Renal cortex interstitium (tissue), 15 donors: Measurements from ENCODE around the gene MLH3. TPM values are rescaled to one million over a fixed set of nuclear protein-coding genes. Genes with fewer than 3 reads are reported as not detected.

Experiments used
- DNase-seq, 11 donors: peaks; one replicate each; pipeline ENCODE4 v3.0.0-alpha.2; 2013; ENCODE audit warnings: low read depth in 9 of 11, low spot score in 4 of 11; ENCODE audit errors: extremely low read depth in 1 of 11
- long read RNA-seq, 16 experiments: transcript quantifications; one replicate each; lab custom pipeline, GENCODE V29; 2026
- polyA plus RNA-seq, 3 donors: library from polyadenylated mRNA; unstranded; fragments of 120-200 nt; gene quantifications; one replicate each; pipeline ENCODE4 v1.2.1, GENCODE V29; 2013; ENCODE audit not compliant: insufficient read length in 3 of 3

MLH3 gene
- polyA plus RNA-seq: 10 to 100 TPM; 29.7 to 43.7 (median 34.6) TPM
- long read RNA-seq, donor 1: 0 reads
- long read RNA-seq, donor 2: 0 reads
- long read RNA-seq, donor 3, full-length matches to known transcripts: 2 of 10 reads
- long read RNA-seq, donor 3, partial matches to known transcripts: 8 of 10 reads
- long read RNA-seq, donor 3, other reads (novel, unspliced or antisense): 0 of 10 reads
- long read RNA-seq, donor 4, full-length matches to known transcripts: 2 of 2 reads
- long read RNA-seq, donor 4, partial matches to known transcripts: 0 of 2 reads
- long read RNA-seq, donor 4, other reads (novel, unspliced or antisense): 0 of 2 reads
- long read RNA-seq, donor 5: 0 reads
- long read RNA-seq, donor 6, full-length matches to known transcripts: 8 of 8 reads
- long read RNA-seq, donor 6, partial matches to known transcripts: 0 of 8 reads
- long read RNA-seq, donor 6, other reads (novel, unspliced or antisense): 0 of 8 reads
- long read RNA-seq, donor 7, full-length matches to known transcripts: 5 of 11 reads
- long read RNA-seq, donor 7, partial matches to known transcripts: 6 of 11 reads
- long read RNA-seq, donor 7, other reads (novel, unspliced or antisense): 0 of 11 reads
- long read RNA-seq, donor 8: 0 reads
- long read RNA-seq, donor 9, partial matches to known transcripts: 0 of 2 reads
- long read RNA-seq, donor 9, other reads (novel, unspliced or antisense): 0 of 2 reads
- long read RNA-seq, donor 10, full-length matches to known transcripts: 4 of 4 reads
- long read RNA-seq, donor 10, partial matches to known transcripts: 0 of 4 reads
- long read RNA-seq, donor 10, other reads (novel, unspliced or antisense): 0 of 4 reads
- long read RNA-seq, donor 11: 0 reads
- long read RNA-seq, donor 12, partial matches to known transcripts: 0 of 2 reads
- long read RNA-seq, donor 12, other reads (novel, unspliced or antisense): 0 of 2 reads
- long read RNA-seq, donor 13: 0 reads
- long read RNA-seq, donor 14, full-length matches to known transcripts: 7 of 7 reads
- long read RNA-seq, donor 14, partial matches to known transcripts: 0 of 7 reads
- long read RNA-seq, donor 14, other reads (novel, unspliced or antisense): 0 of 7 reads
- long read RNA-seq, donor 15, full-length matches to known transcripts: 1 of 1 reads
- long read RNA-seq, donor 15, partial matches to known transcripts: 0 of 1 reads
- long read RNA-seq, donor 15, other reads (novel, unspliced or antisense): 0 of 1 reads
- long read RNA-seq, donor 16, full-length matches to known transcripts: 11 of 20 reads
- long read RNA-seq, donor 16, partial matches to known transcripts: 9 of 20 reads
- long read RNA-seq, donor 16, other reads (novel, unspliced or antisense): 0 of 20 reads

- DNase-seq: peak; percentile 81 to 91 (median 87)
These were observed at the start of gene MLH3 for GRCh38 chr14:75050852-75051555. Gene MLH3 (minus strand): TSS chr14:75051467. CDS start chr14:75049655, 1,812 bp downstream.

GRCh38 chr14:75098682-75099081 is 47.4 kb upstream of the MLH3 start:
- DNase-seq: no peak

GRCh38 chr14:75098212-75098611 is 46.9 kb upstream of the MLH3 start:
- no peak for DNase-seq

GRCh38 chr14:75096959-75097358 is 45.7 kb upstream of the MLH3 start:
- no peak for DNase-seq

GRCh38 chr14:75095690-75096089 is 44.4 kb upstream of the MLH3 start:
- DNase-seq: no peak

GRCh38 chr14:75094896-75095295 is 43.6 kb upstream of the MLH3 start:
- no peak for DNase-seq

GRCh38 chr14:75092698-75093097 is 41.4 kb upstream of the MLH3 start:
- no peak for DNase-seq

- DNase-seq: no peak
These were observed 40.0 kb upstream of the MLH3 start for GRCh38 chr14:75091251-75091650.

- DNase-seq: no peak
These were observed 39.1 kb upstream of the MLH3 start for GRCh38 chr14:75090353-75090752.

GRCh38 chr14:75088566-75089373 is 37.5 kb upstream of the MLH3 start:
- peak in 10 of 11 donors; percentile 41 to 75 (median 47) for DNase-seq

- DNase-seq: no peak
These were observed 36.9 kb upstream of the MLH3 start for GRCh38 chr14:75088153-75088552.

GRCh38 chr14:75084513-75084912 is 33.2 kb upstream of the MLH3 start:
- DNase-seq: no peak

- no peak for DNase-seq
These were observed 32.0 kb upstream of the MLH3 start for GRCh38 chr14:75083271-75083670.

- no peak for DNase-seq
These were observed 30.5 kb upstream of the MLH3 start for GRCh38 chr14:75081660-75082229.

GRCh38 chr14:75079521-75079920 is 28.3 kb upstream of the MLH3 start:
- DNase-seq: no peak

- DNase-seq: no peak
These were observed 26.5 kb upstream of the MLH3 start for GRCh38 chr14:75077794-75078193.

- no peak for DNase-seq
These were observed 19.1 kb upstream of the MLH3 start for GRCh38 chr14:75070383-75070782.
